ENCODE results near the gene POMT2.

GRCh38 chr14:77249286-77249685 lies 71.4 kb downstream of the POMT2 start:
- no peak for TF ChIP-seq GATA2 (IDR thresholded peaks at IDR 0.05; ENCODE audit: low read depth, low read length)
- no peak for TF ChIP-seq GATA3 (IDR thresholded peaks at IDR 0.05; ENCODE audit: low read depth, low read length)

Data from SH-SY5Y (cell line).